DMS114 treated with DMSO at 0.1 percent for 48 hours (cell line): Measurements from ENCODE around the gene C1QL1.

Experiments
- DNase-seq: peaks from one replicate; lab custom pipeline; 2025; ENCODE audit not compliant: unreplicated experiment; lab: John Stamatoyannopoulos, UW

C1QL1 gene

GRCh38 chr17:44915862-44916780, 52.0 kb downstream of the C1QL1 start:
- DNase-seq = no peak

- DNase-seq = no peak
Observed at GRCh38 chr17:44915321-44915726, 52.8 kb downstream of the C1QL1 start, which contains the start of gene GFAP. TSS of gene GFAP (minus strand) at chr17:44915500. CDS start at chr17:44915486, 14 bp downstream.

- DNase-seq = no peak
Observed at GRCh38 chr17:44914698-44915271, 53.3 kb downstream of the C1QL1 start.

DNA sequence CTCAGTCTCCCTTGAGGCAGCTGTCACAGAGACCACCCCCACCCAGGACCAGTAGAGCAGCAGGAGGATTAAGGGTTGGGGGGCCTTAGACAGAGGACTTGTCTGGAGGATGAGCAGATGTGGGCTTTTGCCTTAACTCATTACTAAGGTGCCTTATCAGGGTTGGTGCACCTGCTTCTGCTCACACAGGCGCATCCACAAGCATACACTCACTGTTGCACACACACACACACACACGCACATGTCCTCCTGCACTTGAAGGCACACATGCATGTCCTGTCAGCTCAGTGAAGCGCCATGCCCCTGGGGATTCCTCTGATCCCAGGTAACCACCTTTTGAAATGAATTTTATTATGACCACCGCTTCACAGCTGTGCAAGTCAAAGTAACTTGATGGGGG, 54.0 kb downstream of the C1QL1 start:
- DNase-seq = no peak

- DNase-seq = no peak
Observed at GRCh38 chr17:44913676-44914075, 54.4 kb downstream of the C1QL1 start.

DNA sequence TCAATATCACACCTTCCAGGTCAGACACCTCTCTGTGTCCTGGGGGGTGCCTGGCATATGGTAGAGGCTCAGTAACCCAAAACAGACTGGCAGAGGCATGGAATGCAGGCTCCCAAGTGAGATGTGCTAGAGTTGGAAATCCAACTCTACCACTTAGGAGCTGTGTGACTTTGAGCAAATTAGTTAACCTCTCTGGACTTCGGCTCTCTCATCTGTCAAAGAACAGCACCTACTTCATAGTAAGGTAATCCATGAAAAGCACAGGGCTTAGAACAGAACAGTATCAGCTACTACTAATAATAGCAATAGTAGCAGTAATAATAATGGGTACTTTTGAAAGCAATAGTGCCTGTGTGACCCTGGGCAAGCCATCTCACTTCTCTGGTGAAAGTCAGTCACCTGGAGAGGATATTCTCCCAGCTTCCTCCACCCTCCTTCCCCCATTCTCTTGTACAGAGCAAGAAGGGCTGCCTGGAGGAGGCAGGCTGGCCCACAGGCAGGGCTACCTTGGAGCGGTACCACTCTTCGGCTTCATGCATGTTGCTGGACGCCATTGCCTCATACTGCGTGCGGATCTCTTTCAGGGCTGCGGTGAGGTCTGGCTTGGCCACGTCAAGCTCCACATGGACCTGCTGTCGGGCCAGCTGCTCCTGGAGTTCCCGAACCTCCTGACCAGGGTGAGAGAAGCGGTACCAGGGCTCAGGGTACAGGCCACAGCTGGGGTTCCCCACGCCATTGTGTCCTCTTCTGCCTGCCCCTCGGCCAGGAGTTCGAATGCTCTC, 55.1 kb downstream of the C1QL1 start:
- DNase-seq = no peak

DNA sequence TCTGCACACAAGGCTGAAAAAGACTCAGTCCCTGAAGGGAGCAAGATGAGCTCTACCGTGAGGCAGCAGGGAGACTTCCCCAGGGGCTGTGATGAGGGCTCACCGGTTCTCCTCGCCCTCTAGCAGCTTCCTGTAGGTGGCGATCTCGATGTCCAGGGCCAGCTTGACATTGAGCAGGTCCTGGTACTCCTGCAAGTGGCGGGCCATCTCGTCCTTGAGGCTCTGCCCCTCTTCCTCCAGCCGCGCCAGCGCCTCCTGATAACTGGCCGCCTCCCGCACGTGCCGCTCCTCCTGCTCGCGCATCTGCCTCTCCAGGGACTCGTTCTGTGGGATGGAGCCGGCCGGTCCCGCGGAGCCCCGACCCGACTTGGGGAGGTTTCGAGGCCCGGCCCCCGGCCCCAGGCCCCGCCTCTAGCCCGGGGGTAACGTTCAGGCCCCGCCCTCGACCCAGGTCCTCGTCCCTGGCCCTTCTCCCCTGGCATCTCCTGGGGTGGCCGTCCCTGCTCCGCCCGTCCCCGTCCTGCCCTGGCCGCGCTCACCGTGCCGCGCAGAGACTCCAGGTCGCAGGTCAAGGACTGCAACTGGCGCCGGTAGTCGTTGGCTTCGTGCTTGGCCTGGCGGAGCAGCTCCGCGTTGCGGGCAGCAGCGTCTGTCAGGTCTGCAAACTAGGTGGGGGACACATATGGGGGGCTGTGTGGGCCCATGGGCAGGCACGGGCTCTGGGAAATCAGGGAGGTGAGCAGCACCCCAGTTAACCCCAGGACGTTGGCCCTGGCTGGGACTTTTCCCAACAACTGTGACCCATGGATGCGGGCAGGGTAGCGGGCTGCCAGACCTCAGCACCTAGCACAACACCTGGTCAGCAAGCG, 56.7 kb downstream of the C1QL1 start:
- DNase-seq = no peak

GRCh38 chr17:44910231-44911106, 57.6 kb downstream of the C1QL1 start:
- DNase-seq = no peak
